Stimulated activated CD4-positive, alpha-beta T cell treated with anti-CD3 and anti-CD28 coated beads, Interleukin-1b, Interleukin-23, amount 100 ng/mL, for 24 hours (primary cell): ENCODE results near the gene TMEM219.

ENCODE experiments used
- DNase-seq, 4 experiments: peaks; one replicate each; pipeline ENCODE4 v3.0.0-alpha.2; 2020; ENCODE audit warnings: low read depth in 4 of 4, low spot score in 1 of 4

The TMEM219 gene

GRCh38 chr16:29994600-29995323 lies 32.9 kb downstream of the TMEM219 start:
- DNase-seq, result peak; percentile 47 to 71 (median 57)

GRCh38 chr16:29995324-29995910 lies 33.5 kb downstream of the TMEM219 start, which contains the start of gene HIRIP3:
HIRIP3 (minus strand) TSS chr16:29995617; CDS start chr16:29995605, 12 bp downstream.
- peak; percentile 75 to 79 (median 76) for DNase-seq

GRCh38 chr16:29995911-29996765 lies 34.3 kb downstream of the TMEM219 start, which contains the start of gene INO80E:
INO80E (plus strand) TSS chr16:29996241; CDS start chr16:29996311, 70 bp downstream.
- DNase-seq, result peak; percentile 94 to 100 (median 99)

GRCh38 chr16:29996766-29997250 lies 34.9 kb downstream of the TMEM219 start:
- no peak for DNase-seq

GRCh38 chr16:29999605-30000004 lies 37.7 kb downstream of the TMEM219 start:
- DNase-seq, result no peak

- DNase-seq, result no peak
These were observed 39.1 kb downstream of the TMEM219 start for GRCh38 chr16:30000735-30001631.

- no peak for DNase-seq
These were observed 40.9 kb downstream of the TMEM219 start for GRCh38 chr16:30002614-30003346.

GRCh38 chr16:30003670-30004423 lies 42.0 kb downstream of the TMEM219 start:
- DNase-seq, result no peak

GRCh38 chr16:30004424-30004776 lies 42.5 kb downstream of the TMEM219 start:
- DNase-seq, result no peak

- no peak for DNase-seq
These were observed 42.9 kb downstream of the TMEM219 start for GRCh38 chr16:30004811-30005242.

- no peak for DNase-seq
These were observed 43.6 kb downstream of the TMEM219 start for GRCh38 chr16:30005341-30006094.

GRCh38 chr16:30006095-30006473 lies 44.2 kb downstream of the TMEM219 start:
- no peak for DNase-seq

- DNase-seq, result no peak
These were observed 44.9 kb downstream of the TMEM219 start for GRCh38 chr16:30006659-30007377.

GRCh38 chr16:30007378-30007895 lies 45.6 kb downstream of the TMEM219 start:
- DNase-seq, result no peak

GRCh38 chr16:30009085-30009862 lies 47.4 kb downstream of the TMEM219 start:
- no peak for DNase-seq

GRCh38 chr16:30009990-30010843 lies 48.3 kb downstream of the TMEM219 start:
- no peak for DNase-seq
